Hepatocyte (in vitro differentiated cells): Measurements from ENCODE around the gene DNAI2. TPM values are rescaled to one million over a fixed set of nuclear protein-coding genes. Genes with fewer than 3 reads are reported as not detected.

Experiments used
- DNase-seq: peaks from one replicate; pipeline ENCODE4 v3.0.0-alpha.2; 2016; ENCODE audit warnings: low spot score
- H2AFZ ChIP-seq: fragments of 200-600 bp; sonication (generic); 2 replicates; pipeline ENCODE4 v1.6.0; 2016; ENCODE audit warnings: antibody characterized with exemption, mild to moderate bottlenecking
- H3K27ac ChIP-seq: fragments of 200-600 bp; sonication (generic); 2 replicates; pipeline ENCODE4 v1.5.1; 2016; ENCODE audit warnings: mild to moderate bottlenecking
- H3K27me3 ChIP-seq: fragments of 200-600 bp; sonication (generic); 2 replicates; pipeline ENCODE4 v1.6.1; 2016
- H3K36me3 ChIP-seq: fragments of 200-600 bp; sonication (generic); replicated peaks from 2 replicates; pipeline ENCODE4 v1.5.1; 2016; ENCODE audit warnings: low read depth; ENCODE audit not compliant: insufficient read depth
- H3K4me1 ChIP-seq: fragments of 200-600 bp; sonication (generic); 2 replicates; pipeline ENCODE4 v1.5.1; 2016; ENCODE audit warnings: mild to moderate bottlenecking, moderate library complexity; ENCODE audit not compliant: insufficient read depth
- H3K4me2 ChIP-seq: fragments of 200-600 bp; sonication (generic); 2 replicates; pipeline ENCODE4 v1.6.0; 2016
- H3K4me3 ChIP-seq: fragments of 200-600 bp; sonication (generic); 2 replicates; pipeline ENCODE4 v1.5.1; 2016; ENCODE audit warnings: mild to moderate bottlenecking
- H3K79me2 ChIP-seq: fragments of 200-600 bp; sonication (generic); 2 replicates; pipeline ENCODE4 v1.6.0; 2017; ENCODE audit warnings: mild to moderate bottlenecking
- H3K9me2 ChIP-seq: fragments of 200-600 bp; sonication (generic); replicated peaks from 2 replicates; pipeline ENCODE4 v1.6.0; 2017; ENCODE audit warnings: mild to moderate bottlenecking; ENCODE audit not compliant: insufficient read depth
- H3K9me3 ChIP-seq: fragments of 200-600 bp; sonication (generic); 2 replicates; pipeline ENCODE4 v1.5.1; 2016; ENCODE audit warnings: low read depth, mild to moderate bottlenecking
- H4K20me1 ChIP-seq: fragments of 200-600 bp; sonication (generic); 2 replicates; pipeline ENCODE4 v1.6.0; 2016; ENCODE audit warnings: mild to moderate bottlenecking; ENCODE audit not compliant: insufficient read depth, poor library complexity, severe bottlenecking
- EZH2 ChIP-seq: fragments of 200-600 bp; sonication (generic); IDR thresholded peaks from 2 replicates; pipeline ENCODE4 v1.6.1; 2016; ENCODE audit warnings: antibody characterized with exemption, mild to moderate bottlenecking, borderline replicate concordance
- EZH2phosphoT487 ChIP-seq: fragments of 200-600 bp; sonication (generic); IDR thresholded peaks from one replicate; pipeline ENCODE4 v1.6.1; 2018; ENCODE audit warnings: antibody characterized with exemption, mild to moderate bottlenecking, low read depth, moderate library complexity; ENCODE audit not compliant: unreplicated experiment, severe bottlenecking
- WGBS: methylation state at CpG from one replicate; pipeline ENCODE4 v1.1.6; 2016; ENCODE audit warnings: low lambda C conversion rate; ENCODE audit errors: missing lambda C conversion rate; 5-methylcytosine and 5-hydroxymethylcytosine counted together
- polyA plus RNA-seq: library from polyadenylated mRNA; unstranded; fragments of >200 nt; fragmentation: Nextera tagmentation; extraction: Ambion mirVana; gene quantifications from 2 replicates; pipeline ENCODE4 v1.2.1, GENCODE V29; 2016
- total RNA-seq: library from RNA; depleted of rRNA; stranded (reverse); fragments of >200 nt; gene quantifications from 2 replicates; pipeline ENCODE4 v1.2.3, GENCODE V29; 2014
- TF ChIP-seq, protein P1 (sequence below): fragments of 200-600 bp; sonication (generic); IDR thresholded peaks from 2 replicates; pipeline ENCODE4 v1.5.1; 2016; ENCODE audit warnings: antibody characterized with exemption, mild to moderate bottlenecking; ENCODE audit not compliant: poor library complexity

Gene DNAI2
- total and polyA plus RNA-seq, 2 experiments from 2014 or later = not detected

DNA sequence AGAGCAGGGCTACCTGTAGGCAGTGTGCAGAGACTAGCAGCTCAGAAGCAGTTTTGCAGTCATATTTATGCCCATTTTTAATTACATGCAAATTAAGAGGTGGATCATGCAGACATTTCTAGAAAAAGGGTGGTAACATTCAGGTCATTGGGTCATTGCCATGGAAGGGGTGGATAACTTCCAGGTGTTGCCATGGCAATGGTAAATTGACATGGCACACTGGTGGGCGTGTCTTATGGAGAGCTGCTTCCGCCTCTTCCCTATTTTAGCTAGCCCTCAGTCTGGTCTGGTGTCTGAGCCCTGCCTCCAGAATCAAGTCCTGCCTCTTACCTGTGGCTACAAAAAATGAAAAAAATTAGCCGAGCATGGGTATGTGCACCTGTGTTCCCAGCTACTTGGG, 2.8 kb upstream of the DNAI2 start:
- no peak for DNase-seq
- TF ChIP-seq EZH2 = no peak
- TF ChIP-seq, protein P1, sequence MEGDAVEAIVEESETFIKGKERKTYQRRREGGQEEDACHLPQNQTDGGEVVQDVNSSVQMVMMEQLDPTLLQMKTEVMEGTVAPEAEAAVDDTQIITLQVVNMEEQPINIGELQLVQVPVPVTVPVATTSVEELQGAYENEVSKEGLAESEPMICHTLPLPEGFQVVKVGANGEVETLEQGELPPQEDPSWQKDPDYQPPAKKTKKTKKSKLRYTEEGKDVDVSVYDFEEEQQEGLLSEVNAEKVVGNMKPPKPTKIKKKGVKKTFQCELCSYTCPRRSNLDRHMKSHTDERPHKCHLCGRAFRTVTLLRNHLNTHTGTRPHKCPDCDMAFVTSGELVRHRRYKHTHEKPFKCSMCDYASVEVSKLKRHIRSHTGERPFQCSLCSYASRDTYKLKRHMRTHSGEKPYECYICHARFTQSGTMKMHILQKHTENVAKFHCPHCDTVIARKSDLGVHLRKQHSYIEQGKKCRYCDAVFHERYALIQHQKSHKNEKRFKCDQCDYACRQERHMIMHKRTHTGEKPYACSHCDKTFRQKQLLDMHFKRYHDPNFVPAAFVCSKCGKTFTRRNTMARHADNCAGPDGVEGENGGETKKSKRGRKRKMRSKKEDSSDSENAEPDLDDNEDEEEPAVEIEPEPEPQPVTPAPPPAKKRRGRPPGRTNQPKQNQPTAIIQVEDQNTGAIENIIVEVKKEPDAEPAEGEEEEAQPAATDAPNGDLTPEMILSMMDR = no peak
- TF ChIP-seq EZH2phosphoT487 = no peak
- H3K27ac ChIP-seq = no peak overlapping the region
- H3K4me2 ChIP-seq = no peak overlapping the region
- H2AFZ ChIP-seq = no peak overlapping the region
- peaks cover 3% of the 10 kb centered on the region for H3K4me1 ChIP-seq
- no peaks in the 10 kb centered on the region for H3K36me3 ChIP-seq
- H3K9me2 ChIP-seq = no peaks in the 10 kb centered on the region
- no peaks in the 10 kb centered on the region for H3K9me3 ChIP-seq
- H3K4me3 ChIP-seq = no peak overlapping the region
- H3K27me3 ChIP-seq = peaks cover 23% of the 10 kb centered on the region
- no peaks in the 10 kb centered on the region for H4K20me1 ChIP-seq
- H3K79me2 ChIP-seq = no peaks in the 10 kb centered on the region
- 92% methylated on average over 3 of the region's 3 CpGs for WGBS

GRCh38 chr17:74271901-74272561, 2.0 kb upstream of the DNAI2 start:
- Histone ChIP-seq H3K79me2 (no peaks in the 10 kb centered on the region), H3K27ac (no peak overlapping the region), H3K4me3 (no peak overlapping the region), H3K36me3 (no peaks in the 10 kb centered on the region), H2AFZ (no peak overlapping the region), H3K4me2 (no peak overlapping the region), H3K9me2 (no peaks in the 10 kb centered on the region), H4K20me1 (no peaks in the 10 kb centered on the region), H3K27me3 (peaks cover 23% of the 10 kb centered on the region), H3K9me3 (no peaks in the 10 kb centered on the region), H3K4me1 (peaks cover 3% of the 10 kb centered on the region)
- 81% methylated on average over 13 of the region's 13 CpGs for WGBS
- TF ChIP-seq EZH2 (no peak), EZH2phosphoT487 (no peak)
- TF ChIP-seq, protein P1 = no peak
- DNase-seq = no peak

GRCh38 chr17:74272731-74273201, 1.3 kb upstream of the DNAI2 start:
- WGBS = 65% methylated on average over 10 of the region's 10 CpGs
- TF ChIP-seq, protein P1 = no peak
- H3K27me3 ChIP-seq = peaks cover 23% of the 10 kb centered on the region
- peaks cover 3% of the 10 kb centered on the region for H3K4me1 ChIP-seq
- no peak overlapping the region for H2AFZ ChIP-seq
- no peaks in the 10 kb centered on the region for H3K9me3 ChIP-seq
- H3K9me2 ChIP-seq = no peaks in the 10 kb centered on the region
- no peaks in the 10 kb centered on the region for H3K79me2 ChIP-seq
- H3K27ac ChIP-seq = no peak overlapping the region
- H3K4me3 ChIP-seq = no peak overlapping the region
- DNase-seq = no peak
- H3K4me2 ChIP-seq = no peak overlapping the region
- H3K36me3 ChIP-seq = no peaks in the 10 kb centered on the region
- H4K20me1 ChIP-seq = no peaks in the 10 kb centered on the region
